ENCODE results near the gene SKOR1. TPM values are rescaled to one million over a fixed set of nuclear protein-coding genes. Genes with fewer than 3 reads are reported as not detected.

The SKOR1 gene
- total and polyA plus RNA-seq, 2 of the 8 experiments (the other 6 are each of a cell fraction or from before 2014, with no cell fraction given): 0.03 to 0.11 TPM

GRCh38 chr15:67863442-67863987, 38.2 kb downstream of the SKOR1 start (continued):
- TF ChIP-seq CHD7 (IDR thresholded peaks at IDR 0.05; ENCODE audit: insufficient replicate concordance, low read length) (no peak), KDM5A (IDR thresholded peaks at IDR 0.05; ENCODE audit: low read length) (no peak), TBP (IDR thresholded peaks at IDR 0.05; ENCODE audit: low read depth, low read length) (0 out of 2 replicates have a peak, but pooled peaks have one; percentile 51), JUN (IDR thresholded peaks at IDR 0.05; ENCODE audit: low read depth, low read length) (no peak), BRCA1 (IDR thresholded peaks at IDR 0.05; ENCODE audit: low read depth, low read length) (no peak), NANOG (IDR thresholded peaks at IDR 0.05; ENCODE audit: insufficient read depth, low read depth, low read length, poor library complexity, severe bottlenecking) (no peak), NRF1 (IDR thresholded peaks at IDR 0.05; ENCODE audit: low read depth, low read length) (no peak), BCL11A (IDR thresholded peaks at IDR 0.05; ENCODE audit: low read depth in 2 of 2, low read length in 2 of 2) (no peak), SIX5 (IDR thresholded peaks at IDR 0.05; ENCODE audit: low read depth, low read length) (no peak), RNF2 (IDR thresholded peaks at IDR 0.05; ENCODE audit: borderline replicate concordance, low read depth, low read length, missing control alignments, poor library complexity, severe bottlenecking) (no peak), CREB1 (IDR thresholded peaks at IDR 0.05) (peak; percentile 44; the same call in 1 of the 2 replicates), YY1 (IDR thresholded peaks at IDR 0.05; ENCODE audit: low read depth, low read length) (no peak)
